ENCODE measurements around the gene MIR17HG.
"Not testable (repeated sequence)": the region's sequence is repeated elsewhere in the genome, so short reads cannot be mapped to it uniquely, and the experiment has no call there.

The MIR17HG gene

DNA sequence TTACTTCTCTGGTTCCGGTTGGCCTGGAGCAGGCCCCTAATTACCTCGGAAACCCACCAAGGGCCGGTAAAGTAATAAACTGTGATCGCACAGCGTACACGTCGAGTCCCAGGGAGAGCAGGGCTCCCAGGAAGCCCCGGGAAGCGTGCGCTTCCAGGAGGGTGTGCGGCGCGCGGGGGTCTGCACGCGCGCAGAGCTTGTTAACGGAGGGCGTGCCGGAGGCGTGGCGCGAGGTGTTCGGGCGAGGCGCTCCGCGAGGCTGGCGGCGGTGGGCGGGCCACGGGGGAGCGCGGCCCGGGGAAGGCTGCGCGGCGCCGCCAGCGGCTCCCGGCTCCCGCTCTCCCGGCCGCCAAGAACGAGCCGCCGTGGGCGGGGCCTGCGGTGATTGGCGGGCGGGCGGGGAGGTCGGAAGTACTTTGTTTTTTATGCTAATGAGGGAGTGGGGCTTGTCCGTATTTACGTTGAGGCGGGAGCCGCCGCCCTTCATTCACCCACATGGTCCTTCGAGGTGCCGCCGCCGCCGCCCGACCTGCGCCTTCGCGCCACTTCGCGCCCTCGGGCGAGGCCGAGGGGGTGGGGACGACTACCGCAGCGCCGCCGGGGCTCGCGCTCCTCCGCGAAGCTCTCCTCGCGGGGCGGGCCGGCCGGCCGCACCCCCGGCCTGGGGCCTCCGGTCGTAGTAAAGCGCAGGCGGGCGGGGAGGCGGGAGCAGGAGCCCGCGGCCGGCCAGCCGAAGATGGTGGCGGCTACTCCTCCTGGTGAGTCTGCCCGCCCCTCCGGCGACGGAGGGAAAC, at the start of gene MIR17HG:
Gene MIR17HG, plus strand, starts transcription at position 486 of the 794 bp plus-strand sequence.
- in situ Hi-C loops (cut with MboI; ENCODE audit: low pct_unique_long_range_greater_than_20kb, low sequenced_read_pairs), result no loop called here
- peak; percentile 95 for DNase-seq

DNA sequence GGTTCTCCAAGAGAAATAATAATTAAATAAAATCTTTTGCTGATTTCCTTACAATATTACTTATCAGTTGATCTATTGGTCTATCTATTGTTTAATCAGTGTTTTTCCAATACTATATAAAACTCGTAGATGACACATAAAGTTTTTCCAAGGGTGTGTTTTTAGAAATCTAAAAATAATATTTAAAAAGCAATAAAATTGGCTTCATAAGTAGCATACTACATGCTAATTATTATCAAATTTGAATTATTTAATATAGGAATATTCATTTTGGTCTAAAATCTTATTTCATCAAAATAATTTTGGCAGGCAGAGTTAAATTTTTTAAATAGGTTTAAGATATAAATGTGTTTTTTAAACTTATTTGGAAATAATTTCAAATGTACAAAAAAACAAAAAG, 49.4 kb upstream of the MIR17HG start:
- in situ Hi-C loops (cut with MboI; ENCODE audit: low pct_unique_long_range_greater_than_20kb, low sequenced_read_pairs), result no loop called here
- no peak for DNase-seq

DNA sequence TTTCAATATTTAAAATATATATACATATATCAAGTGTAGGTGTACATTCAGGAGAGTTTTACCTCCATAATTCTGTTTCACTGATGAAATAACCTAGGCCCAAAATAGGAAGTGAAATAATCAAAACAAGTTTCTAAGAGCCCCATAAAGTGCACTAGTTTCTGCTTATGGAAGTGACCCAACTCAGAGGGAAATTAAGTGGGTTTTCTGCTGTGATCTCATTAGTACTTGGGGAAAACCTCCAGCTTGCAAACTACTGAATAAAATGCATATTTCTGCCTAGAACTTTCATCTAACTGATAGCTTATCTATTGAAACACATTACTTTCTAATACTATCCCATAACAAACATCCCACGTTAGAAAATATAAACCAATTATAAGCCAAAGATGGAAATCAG, 45.4 kb upstream of the MIR17HG start:
- in situ Hi-C loops (cut with MboI; ENCODE audit: low pct_unique_long_range_greater_than_20kb, low sequenced_read_pairs), result no loop called here
- no peak for DNase-seq

DNA sequence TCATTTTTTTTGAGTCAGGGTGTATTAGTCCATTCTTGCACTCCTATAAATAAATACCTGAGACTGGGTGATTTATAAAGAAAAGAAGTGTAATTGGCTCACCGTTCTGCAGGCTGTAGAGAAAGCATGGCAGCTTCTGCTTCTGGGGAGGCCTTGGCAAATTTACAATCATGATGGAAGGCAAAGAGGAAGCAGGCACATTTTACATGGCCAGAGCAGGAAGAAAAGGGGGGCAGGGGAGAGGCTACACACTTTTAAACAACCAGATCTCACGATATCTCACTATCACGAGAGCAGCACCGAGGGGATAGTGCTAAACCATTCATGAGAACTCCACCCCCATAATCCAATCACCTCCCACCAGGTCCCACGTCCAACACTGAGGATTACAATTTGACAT, 44.5 kb upstream of the MIR17HG start:
- in situ Hi-C loops (cut with MboI; ENCODE audit: low pct_unique_long_range_greater_than_20kb, low sequenced_read_pairs), result no loop called here
- peak; percentile 50 for DNase-seq

DNA sequence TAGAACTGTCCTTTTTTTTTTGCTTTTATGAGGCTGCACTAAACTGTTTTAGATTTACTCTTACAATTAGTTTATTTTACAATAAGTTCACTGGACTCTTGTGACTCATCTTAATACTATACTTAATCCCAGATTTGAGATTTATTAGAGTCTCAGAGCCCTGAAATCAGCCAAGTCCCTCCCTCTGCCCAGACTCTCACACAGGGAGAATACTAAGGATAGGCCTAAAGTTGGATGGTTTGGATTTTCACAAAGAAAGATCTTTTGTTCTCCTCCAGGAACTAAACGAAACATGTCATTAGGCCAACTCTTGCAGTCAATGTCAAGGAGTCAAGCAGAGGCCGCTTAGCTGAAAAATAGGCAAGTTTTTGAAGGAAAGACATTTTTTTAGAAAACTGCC, 42.7 kb upstream of the MIR17HG start:
- no peak for DNase-seq
- in situ Hi-C loops (cut with MboI; ENCODE audit: low pct_unique_long_range_greater_than_20kb, low sequenced_read_pairs), result no loop called here

DNA sequence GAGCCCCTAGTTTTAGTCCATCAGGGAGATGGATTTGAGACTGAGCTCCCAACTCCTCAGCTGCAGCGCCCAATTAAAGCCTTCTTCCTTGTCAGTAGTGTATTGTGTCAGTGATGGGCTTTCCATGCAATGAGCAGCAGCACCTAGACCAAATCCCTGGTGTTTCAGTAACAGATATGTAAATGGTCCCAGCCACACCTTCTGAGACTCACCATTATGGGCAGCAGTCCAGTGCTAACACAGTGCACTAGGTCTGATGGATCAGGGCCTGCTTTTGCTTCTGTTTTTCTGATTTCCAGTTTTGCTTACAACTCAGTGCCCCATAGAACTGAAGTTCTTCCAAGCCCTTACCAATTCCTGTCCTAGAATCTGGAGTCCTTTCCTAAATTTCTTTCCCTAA, 41.8 kb upstream of the MIR17HG start:
- in situ Hi-C loops (cut with MboI; ENCODE audit: low pct_unique_long_range_greater_than_20kb, low sequenced_read_pairs), result no loop called here

DNA sequence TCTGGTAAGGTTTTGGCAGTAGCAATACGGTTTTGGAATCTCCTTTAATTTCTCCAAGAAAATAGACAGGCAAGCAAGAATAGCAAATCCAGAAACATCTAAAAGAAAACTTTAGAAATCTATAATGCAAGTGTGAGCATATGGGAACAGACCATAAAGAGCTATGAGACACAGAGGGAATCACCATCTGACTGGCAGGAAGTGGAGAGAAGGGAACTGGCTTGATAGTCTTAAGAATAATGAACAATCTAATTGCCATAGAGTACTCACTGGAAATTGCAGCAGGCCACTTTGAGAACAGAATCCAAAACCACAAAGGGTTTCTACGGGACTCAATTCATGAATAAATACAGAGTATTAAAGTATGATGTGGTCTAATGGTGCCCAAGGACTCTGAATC, 39.6 kb upstream of the MIR17HG start:
- DNase-seq, result no peak
- in situ Hi-C loops (cut with MboI; ENCODE audit: low pct_unique_long_range_greater_than_20kb, low sequenced_read_pairs), result no loop called here

More for the DNA sequence above, 41.8 kb upstream of the MIR17HG start:
- DNase-seq, result no peak

DNA sequence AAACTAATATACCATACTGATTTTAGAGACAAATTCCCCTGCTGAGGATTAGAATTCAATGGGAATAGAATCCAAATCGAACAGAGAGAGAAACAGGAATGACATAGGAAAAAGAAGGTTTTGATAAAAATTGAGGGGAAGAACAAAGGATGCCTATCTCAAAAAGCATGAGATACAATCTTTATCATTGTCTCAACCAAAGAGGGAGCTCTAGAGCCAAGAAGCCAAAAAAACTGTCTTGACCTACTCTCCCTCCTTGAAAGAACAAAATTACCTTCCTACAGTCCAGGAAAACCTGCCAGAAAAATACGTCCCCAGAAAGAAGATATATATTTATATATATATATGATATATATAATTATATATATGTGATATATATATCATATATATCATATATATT, 39.2 kb upstream of the MIR17HG start:
- peak; percentile 42 for DNase-seq

DNA sequence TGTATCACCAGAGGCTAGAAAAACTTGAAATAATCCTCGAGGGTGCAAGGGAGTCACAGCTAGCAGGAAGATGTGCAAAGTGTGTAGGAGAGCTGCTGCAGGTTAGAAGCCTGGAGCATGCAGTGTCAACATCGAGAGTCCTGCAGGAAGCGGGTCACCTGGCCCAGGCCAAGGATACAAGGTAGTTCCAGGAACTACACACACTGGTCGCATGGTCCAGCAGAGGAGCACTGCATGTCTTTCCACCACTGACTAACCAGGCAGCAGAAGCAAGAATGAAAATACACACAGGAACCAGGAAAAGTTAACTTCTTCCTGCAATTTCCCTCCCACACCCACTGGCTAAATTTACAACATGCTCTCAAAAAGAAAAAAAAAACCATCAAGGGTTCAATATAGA, 36.0 kb upstream of the MIR17HG start:
- DNase-seq, result no peak
- in situ Hi-C loops (cut with MboI; ENCODE audit: low pct_unique_long_range_greater_than_20kb, low sequenced_read_pairs), result no loop called here

More for the DNA sequence above, 39.2 kb upstream of the MIR17HG start:
- in situ Hi-C loops (cut with MboI; ENCODE audit: low pct_unique_long_range_greater_than_20kb, low sequenced_read_pairs), result no loop called here

DNA sequence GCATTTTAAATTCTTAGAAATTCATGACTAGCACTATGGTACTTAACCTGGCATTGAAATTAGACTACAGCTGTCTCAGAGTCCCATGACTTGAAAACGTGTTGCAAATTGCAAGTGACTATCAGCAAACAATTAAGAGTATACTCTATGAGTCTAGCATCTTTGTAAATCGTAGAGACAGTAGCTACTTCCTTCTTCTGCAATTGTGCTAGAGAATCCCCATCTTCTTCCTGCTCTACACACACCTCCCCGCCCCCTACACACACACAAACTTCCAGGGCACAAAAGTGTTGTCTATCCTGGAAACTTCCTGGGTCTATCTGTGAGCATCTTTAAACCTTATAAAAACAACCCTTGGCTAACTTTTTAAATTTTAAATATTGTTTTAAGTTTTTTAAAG, 35.2 kb upstream of the MIR17HG start:
- DNase-seq, result peak; percentile 27
- in situ Hi-C loops (cut with MboI; ENCODE audit: low pct_unique_long_range_greater_than_20kb, low sequenced_read_pairs), result no loop called here

DNA sequence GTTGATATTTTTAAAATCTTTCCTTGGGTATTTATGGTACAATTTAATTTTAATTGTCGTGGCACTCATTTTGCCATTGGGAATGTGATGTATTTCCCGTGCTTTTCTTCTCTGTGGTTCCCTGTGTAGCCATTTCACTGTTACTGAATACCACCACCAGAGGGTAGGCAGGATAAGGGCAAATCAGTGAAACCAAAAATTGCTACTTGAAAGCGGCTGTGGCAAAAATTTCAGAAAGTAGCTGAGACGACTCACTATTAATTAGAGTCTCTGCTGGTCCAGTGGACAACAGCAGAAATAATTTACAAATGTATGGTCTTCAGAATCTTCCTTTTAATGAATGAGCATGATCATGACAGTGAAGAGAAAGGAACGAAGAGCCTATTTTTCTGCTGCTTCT, 34.4 kb upstream of the MIR17HG start:
- DNase-seq, result peak; percentile 54
- in situ Hi-C loops (cut with MboI; ENCODE audit: low pct_unique_long_range_greater_than_20kb, low sequenced_read_pairs), result no loop called here

DNA sequence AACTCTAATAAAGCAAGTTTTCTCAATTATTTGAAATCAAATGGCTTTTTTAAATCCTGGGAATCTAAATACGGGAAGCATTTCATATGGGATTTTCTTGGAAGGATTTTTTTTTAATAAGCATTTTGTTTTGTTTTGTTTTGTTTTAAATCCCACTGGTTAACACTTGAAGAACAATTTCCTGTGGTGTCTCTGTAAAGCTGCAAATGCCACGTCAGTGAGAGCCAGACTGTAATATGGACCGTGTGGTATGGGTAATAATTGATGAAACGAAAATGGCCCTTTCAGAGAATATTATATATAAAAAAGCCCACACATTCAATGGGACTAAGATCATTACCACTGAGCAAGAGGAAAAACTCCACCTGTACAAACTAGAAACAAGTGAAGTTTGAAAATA, 33.9 kb upstream of the MIR17HG start:
- in situ Hi-C loops (cut with MboI; ENCODE audit: low pct_unique_long_range_greater_than_20kb, low sequenced_read_pairs), result no loop called here
- no peak for DNase-seq

DNA sequence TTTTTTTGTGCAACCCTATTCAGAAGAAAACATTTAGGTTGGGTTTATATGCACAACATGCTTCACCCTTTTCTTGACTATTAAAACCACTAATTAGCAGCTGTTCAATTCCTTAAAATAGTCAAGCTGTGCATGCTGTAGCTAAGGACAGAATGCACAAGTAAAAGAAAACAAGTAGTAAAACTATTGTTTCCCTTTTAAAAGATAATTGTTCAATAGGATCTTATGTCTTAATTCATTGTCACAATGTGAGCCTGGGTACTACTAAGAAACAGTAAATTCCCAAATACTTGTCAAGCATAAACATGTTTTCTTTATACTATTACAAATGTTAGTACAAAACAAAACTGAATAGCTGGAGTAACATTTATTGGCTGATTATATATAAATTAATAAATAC, 32.6 kb upstream of the MIR17HG start:
- DNase-seq, result no peak
- in situ Hi-C loops (cut with MboI; ENCODE audit: low pct_unique_long_range_greater_than_20kb, low sequenced_read_pairs), result no loop called here

DNA sequence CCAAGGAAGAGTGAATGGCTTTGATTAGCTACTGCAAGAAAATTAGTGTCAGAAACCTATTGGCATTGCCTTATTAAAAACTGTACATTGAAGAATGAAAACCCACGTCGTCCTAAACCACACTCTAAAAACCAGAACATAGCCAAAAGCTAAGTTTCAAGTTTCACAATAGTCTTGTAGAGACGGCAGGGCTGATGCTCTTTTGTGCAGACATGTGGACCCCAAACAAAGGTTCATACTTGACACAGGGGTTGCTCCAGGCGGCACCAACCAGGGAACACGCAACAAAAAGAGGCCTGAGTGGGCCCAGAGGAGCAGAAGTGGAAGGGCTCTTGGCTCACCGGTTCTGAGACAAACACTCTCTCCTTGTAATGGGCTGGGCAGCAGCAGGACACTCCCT, 28.6 kb upstream of the MIR17HG start:
- DNase-seq, result no peak
- in situ Hi-C loops (cut with MboI; ENCODE audit: low pct_unique_long_range_greater_than_20kb, low sequenced_read_pairs), result no loop called here

DNA sequence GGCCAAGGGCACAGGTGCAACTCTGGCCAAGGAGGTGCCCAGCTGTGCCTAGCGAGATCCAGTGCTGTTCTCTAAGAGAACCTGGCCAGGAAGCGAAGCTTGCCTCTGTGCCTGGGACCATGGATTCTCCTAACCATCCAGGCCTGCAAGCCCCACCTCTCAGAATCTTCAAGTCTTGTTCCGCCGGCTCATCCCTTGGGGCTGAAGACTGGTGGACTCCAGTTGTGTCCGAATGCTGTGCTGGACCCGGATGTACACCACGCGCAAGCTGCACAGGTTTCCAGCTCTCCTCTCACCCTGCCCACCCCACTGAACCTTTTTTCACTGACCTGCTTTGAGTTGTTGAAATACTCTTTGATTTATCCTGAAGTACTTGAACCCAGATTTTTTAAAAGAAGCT, 27.5 kb upstream of the MIR17HG start:
- no peak for DNase-seq
- in situ Hi-C loops (cut with MboI; ENCODE audit: low pct_unique_long_range_greater_than_20kb, low sequenced_read_pairs), result no loop called here

DNA sequence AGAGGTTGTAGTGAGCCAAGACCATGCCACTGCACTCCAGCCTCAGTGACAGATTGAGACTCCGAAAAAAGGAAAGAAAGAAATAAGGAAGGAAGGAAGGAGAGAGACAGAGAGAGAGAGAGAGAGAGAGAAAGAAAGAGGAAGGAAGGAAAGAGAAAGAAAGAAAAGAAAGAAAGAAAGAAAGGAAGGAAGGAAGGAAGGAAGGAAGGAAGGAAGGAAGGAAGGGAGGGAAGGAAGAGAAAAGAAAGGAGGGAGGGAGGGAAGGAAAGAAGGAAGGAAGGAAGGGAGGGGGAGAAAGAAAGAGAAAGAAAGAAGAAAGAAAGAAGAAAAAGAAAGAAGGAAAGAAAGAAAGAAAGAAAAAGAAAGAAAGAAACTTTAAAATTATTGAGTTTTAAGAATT, 26.5 kb upstream of the MIR17HG start:
- in situ Hi-C loops (cut with MboI; ENCODE audit: low pct_unique_long_range_greater_than_20kb, low sequenced_read_pairs); DNase-seq: not testable (repeated sequence)

DNA sequence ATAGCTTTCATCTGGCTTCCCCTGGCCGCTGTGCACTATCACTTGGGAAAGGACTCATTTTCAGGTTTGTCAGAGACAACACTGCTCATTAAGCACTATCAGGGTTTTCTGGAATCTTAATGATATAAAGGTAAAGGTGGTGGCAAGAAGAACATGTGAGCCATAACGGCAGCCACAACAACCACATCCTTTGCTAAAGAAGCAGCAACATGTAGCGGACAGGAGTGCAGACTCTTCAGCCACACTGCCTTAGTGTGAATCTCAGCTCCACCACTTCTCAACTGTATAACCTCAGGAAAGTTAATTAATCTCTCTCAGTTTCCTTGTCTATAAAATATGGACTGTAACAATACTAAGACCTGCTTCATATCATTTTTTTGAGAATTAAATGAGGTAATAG, 24.1 kb upstream of the MIR17HG start:
- in situ Hi-C loops (cut with MboI; ENCODE audit: low pct_unique_long_range_greater_than_20kb, low sequenced_read_pairs), result no loop called here
- DNase-seq, result no peak

DNA sequence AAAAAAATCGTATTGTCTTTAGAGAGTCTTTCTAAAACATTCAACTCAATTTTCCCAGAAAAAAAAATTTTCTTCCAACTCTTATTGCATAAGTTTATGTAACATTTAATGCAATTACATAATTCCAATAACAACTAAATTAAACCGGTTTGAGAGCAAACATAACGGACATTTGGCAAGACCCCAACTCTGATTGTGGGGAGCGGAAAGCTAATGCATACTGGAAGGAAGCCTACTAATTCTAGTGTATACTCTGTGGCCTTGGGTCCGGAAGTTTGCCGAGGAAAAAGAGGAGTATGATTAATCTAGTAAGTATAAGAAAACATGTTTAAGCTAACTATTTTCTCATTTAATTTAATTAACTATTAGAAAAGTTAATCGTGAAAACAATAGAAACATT, 21.3 kb upstream of the MIR17HG start:
- DNase-seq, result no peak
- in situ Hi-C loops (cut with MboI; ENCODE audit: low pct_unique_long_range_greater_than_20kb, low sequenced_read_pairs), result no loop called here

DNA sequence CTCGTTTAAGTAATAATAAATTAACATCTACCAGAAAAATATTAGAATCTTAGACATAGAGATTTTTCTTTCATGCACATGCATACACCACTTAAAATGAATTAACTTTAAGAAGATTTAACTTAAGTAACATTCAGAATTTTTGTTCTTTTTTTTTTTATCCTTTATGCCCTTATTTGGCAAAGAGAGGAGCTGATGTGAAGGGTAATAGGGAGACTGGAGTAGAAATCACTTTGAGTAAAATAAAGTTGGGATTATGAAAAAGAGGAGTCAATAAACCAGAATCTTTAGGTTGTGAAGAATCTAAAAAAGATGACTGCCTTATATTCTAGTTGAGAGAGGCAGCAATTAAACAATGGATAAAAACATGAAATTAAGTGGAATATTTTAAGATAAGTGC, 18.8 kb upstream of the MIR17HG start:
- in situ Hi-C loops (cut with MboI; ENCODE audit: low pct_unique_long_range_greater_than_20kb, low sequenced_read_pairs), result no loop called here
- DNase-seq, result no peak

DNA sequence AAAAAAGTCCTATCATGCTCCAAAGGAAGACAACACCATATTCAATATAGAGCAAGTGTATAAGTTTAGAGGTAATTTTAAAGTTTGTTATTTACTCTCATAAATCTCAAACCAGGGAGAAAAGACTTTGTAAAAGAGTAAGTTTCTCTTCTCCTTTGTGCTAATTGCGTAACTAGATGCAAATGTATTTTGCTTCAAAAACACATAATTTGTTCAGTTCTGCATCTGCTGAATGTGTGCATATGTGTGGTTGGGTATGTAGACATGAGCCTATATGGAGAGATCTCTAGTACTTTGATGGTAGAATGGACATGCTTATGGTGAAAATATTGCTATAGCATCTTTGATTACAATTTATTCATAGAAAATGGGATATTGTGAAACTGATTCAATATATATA, 17.8 kb upstream of the MIR17HG start:
- DNase-seq, result no peak
- in situ Hi-C loops (cut with MboI; ENCODE audit: low pct_unique_long_range_greater_than_20kb, low sequenced_read_pairs), result no loop called here

All from KBM-7 (cell line).